Measurements from ENCODE around the gene PTMS.

GRCh38 chr12:6730169-6730568 is 36.0 kb upstream of the PTMS start:
- TF ChIP-seq POLR2AphosphoS2 (IDR thresholded peaks at IDR 0.05; ENCODE audit: low read depth, low read length): no peak
- no peak for TF ChIP-seq TAF1 (IDR thresholded peaks at IDR 0.05; ENCODE audit: borderline replicate concordance, low read depth, low read length)
- no peak for TF ChIP-seq RAD51 (IDR thresholded peaks at IDR 0.05)
- TF ChIP-seq CTCF (IDR thresholded peaks at IDR 0.05 in 2 of 3, conservative IDR thresholded peaks at IDR 0.05 in 1 of 3; ENCODE audit: control insufficient read depth in 2 of 3, extremely low read depth in 1 of 3, insufficient read depth in 1 of 3, low read depth in 3 of 3, low read length in 3 of 3): 0 out of 6 replicates have a peak, but pooled peaks of 1 of the 3 experiments have one; percentile 2
- no peak for TF ChIP-seq RCOR1 (conservative IDR thresholded peaks at IDR 0.05; ENCODE audit: low read depth, low read length)
- no peak for TF ChIP-seq ZBTB11 (CRISPR knock-in tag; IDR thresholded peaks at IDR 0.05)
- no peak for TF ChIP-seq ZZZ3 (IDR thresholded peaks at IDR 0.05; ENCODE audit: control insufficient read depth, insufficient read length, low read depth)
- no peak for TF ChIP-seq NFIC (IDR thresholded peaks at IDR 0.05; ENCODE audit: low read depth, low read length)
